Neural crest cell (in vitro differentiated cells): ENCODE measurements around the gene SNTA1. TPM values are rescaled to one million over a fixed set of nuclear protein-coding genes. Genes with fewer than 3 reads are reported as not detected.

Source experiments
- DNase-seq: peaks from one replicate; pipeline ENCODE4 v3.0.0; 2021; ENCODE audit warnings: low read depth, mixed read lengths, low spot score
- H3K27ac Mint-ChIP-seq: one replicate; pipeline ENCODE4 v1.8.0; 2021; ENCODE audit warnings: mild to moderate bottlenecking, mixed read lengths; ENCODE audit not compliant: unreplicated experiment
- H3K27me3 Mint-ChIP-seq: 2 replicates; pipeline ENCODE4 v1.8.0; 2021; ENCODE audit warnings: low read depth, mild to moderate bottlenecking, mixed read lengths
- H3K36me3 Mint-ChIP-seq: 2 replicates; pipeline ENCODE4 v1.8.0; 2021; ENCODE audit warnings: low read depth, mild to moderate bottlenecking, mixed read lengths
- H3K4me1 Mint-ChIP-seq: 2 replicates; pipeline ENCODE4 v1.8.0; 2021; ENCODE audit warnings: mixed read lengths
- H3K4me3 Mint-ChIP-seq: one replicate; pipeline ENCODE4 v1.8.0; 2021; ENCODE audit warnings: mild to moderate bottlenecking, mixed read lengths
- H3K9me3 Mint-ChIP-seq: 2 replicates; pipeline ENCODE4 v1.8.0; 2021; ENCODE audit warnings: mixed read lengths
- CTCF ChIP-seq: fragments of 200-600 bp; sonication (generic); conservative IDR thresholded peaks from 2 replicates; pipeline ENCODE4 v1.5.0; 2021; ENCODE audit warnings: antibody characterized with exemption, mild to moderate bottlenecking
- total RNA-seq: library from RNA; stranded (reverse); gene quantifications from 2 replicates; pipeline ENCODE4 v1.2.1, GENCODE V29; 2021

SNTA1 gene
- total RNA-seq, 1 donor from 2014 or later, result 9.4 TPM

DNA sequence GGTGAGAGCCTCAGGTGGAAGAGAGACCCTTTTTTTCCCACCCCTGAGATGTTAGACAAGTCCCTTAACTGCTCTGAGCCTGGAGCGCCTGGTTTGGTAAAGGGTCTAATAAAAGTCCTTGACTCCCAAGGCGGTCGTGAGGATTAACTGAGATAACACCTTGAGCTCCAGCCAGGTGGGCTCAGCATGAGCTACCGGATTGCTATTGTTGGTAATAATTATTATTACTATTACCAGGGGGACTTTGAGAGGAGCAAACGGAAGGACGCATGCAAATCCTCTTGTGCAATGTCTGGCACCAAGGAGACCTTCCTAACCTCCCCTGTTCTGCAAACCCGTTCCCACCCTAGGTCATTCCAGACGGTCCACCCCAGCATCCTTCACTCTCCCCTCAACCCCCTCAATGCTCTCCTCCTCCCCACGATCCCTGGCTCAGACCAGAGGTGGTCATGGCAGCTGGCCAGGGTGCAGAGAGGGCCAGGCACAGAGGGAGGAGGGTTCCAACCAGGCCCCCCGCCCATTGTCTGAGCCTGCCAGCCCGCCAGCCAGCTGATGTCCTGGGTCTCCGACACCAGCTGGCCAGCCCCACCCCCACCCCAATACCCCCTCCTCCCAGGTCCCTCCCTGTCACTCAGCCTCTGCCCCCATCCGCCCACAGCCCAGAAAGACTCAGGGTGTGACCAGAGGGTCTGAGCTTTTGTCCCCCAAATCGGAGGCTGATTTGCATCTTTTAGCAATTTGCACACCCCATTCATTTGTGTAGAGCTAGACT, 32.0 kb upstream of the SNTA1 start:
- no peak overlapping the region for H3K27ac Mint-ChIP-seq
- no peak for DNase-seq

DNA sequence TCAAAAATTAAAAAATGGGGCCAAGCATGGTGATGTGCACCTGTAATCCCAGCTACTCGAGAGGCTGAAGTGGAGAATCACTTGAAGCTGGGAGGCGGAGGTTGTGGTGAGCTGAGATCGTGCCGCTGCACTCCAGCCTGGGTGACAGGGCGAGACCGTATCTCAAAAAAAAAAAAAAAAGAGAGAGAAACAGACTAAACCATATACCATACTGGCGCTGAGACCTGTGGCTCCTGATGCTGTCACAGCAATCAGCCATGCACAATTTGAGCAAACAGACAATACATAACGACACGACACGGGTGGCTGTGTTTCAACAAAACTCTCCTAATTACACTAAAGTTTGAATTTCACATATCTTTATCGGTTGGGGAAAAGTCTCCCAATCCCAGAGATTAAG, 31.4 kb upstream of the SNTA1 start:
- no peaks in the 10 kb centered on the region for H3K36me3 Mint-ChIP-seq
- no peak for DNase-seq
- H3K4me3 Mint-ChIP-seq, result no peak overlapping the region
- peaks cover 8% of the 10 kb centered on the region for H3K27me3 Mint-ChIP-seq
- no peaks in the 10 kb centered on the region for H3K9me3 Mint-ChIP-seq
- H3K4me1 Mint-ChIP-seq, result peaks cover 17% of the 10 kb centered on the region
- no peak for TF ChIP-seq CTCF
- no peak overlapping the region for H3K27ac Mint-ChIP-seq

More for the DNA sequence above, 32.0 kb upstream of the SNTA1 start:
- Mint-ChIP-seq H3K4me1 (peaks cover 17% of the 10 kb centered on the region), H3K9me3 (no peaks in the 10 kb centered on the region), H3K27me3 (peaks cover 8% of the 10 kb centered on the region), H3K4me3 (no peak overlapping the region), H3K36me3 (no peaks in the 10 kb centered on the region)
- no peak for TF ChIP-seq CTCF

DNA sequence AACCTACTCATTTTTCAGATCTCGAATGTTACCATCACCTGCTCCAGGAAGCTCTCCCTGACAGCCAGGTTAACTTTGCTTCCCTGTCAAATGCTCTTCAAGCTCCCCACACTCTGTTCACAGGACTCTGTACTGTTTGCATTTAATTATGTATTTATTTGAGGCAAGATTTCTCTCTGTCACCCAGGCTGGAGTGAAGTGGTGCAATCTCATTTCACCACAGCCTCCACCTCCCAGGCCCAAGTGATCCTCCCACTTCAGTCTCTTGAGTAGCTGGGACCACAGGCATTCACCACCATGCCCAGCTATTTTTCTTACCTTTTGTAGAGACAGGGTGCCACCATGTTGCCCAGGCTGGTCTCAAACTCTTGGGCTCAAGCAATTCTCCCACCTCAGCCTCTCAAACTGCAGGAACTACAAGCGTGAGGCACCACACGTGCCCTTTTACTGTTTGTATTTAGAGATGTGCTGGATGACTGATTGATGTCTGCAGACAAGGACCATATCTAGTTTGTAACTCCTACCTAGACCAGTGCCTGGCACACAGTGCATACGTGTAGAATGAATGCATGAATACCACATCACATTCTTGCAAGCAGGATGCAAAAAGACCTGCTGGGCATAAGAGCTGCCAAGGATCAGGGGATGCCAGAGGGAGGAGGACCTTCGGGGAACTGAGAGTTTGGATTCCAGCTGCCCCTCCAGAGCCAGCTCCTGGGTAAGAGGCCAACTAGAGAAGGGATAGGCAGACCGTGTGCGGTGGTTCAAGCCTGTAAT, 30.7 kb upstream of the SNTA1 start:
- H3K4me1 Mint-ChIP-seq, result peaks cover 17% of the 10 kb centered on the region
- no peaks in the 10 kb centered on the region for H3K36me3 Mint-ChIP-seq
- no peak overlapping the region for H3K4me3 Mint-ChIP-seq
- H3K9me3 Mint-ChIP-seq, result no peaks in the 10 kb centered on the region
- TF ChIP-seq CTCF, result no peak
- peaks cover 8% of the 10 kb centered on the region for H3K27me3 Mint-ChIP-seq
- H3K27ac Mint-ChIP-seq, result no peak overlapping the region
- DNase-seq, result no peak

DNA sequence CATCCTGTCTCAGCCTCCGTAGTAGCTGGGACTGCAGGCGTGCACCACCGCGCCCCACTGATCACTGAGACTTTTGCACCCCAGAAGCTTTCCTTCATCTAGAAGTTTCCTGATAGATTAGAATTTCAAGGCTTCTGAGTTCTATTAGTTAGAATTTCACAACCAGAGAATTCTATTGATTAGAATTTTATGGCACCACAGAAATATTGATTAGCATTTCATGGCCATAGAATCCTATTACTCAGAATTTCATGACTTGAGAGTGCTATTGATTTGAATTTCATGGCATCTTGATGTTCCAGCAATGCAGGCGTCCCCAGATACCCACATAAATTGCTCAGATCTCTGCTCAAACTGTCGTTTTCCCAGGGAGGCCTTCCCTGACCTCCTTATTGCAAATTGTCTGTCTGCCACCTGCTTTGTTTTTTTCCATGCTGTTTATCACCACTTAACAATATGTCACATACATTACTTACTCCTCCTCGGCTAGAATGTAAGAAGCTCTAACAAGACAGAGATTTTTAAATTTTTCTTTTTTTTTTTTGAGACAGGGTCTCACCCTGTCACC, 29.4 kb upstream of the SNTA1 start:
- Mint-ChIP-seq H3K36me3 (no peaks in the 10 kb centered on the region), H3K27me3 (peaks cover 8% of the 10 kb centered on the region), H3K27ac (no peak overlapping the region), H3K9me3 (no peaks in the 10 kb centered on the region), H3K4me1 (peaks cover 17% of the 10 kb centered on the region), H3K4me3 (no peak overlapping the region)
- TF ChIP-seq CTCF, result no peak
- no peak for DNase-seq

DNA sequence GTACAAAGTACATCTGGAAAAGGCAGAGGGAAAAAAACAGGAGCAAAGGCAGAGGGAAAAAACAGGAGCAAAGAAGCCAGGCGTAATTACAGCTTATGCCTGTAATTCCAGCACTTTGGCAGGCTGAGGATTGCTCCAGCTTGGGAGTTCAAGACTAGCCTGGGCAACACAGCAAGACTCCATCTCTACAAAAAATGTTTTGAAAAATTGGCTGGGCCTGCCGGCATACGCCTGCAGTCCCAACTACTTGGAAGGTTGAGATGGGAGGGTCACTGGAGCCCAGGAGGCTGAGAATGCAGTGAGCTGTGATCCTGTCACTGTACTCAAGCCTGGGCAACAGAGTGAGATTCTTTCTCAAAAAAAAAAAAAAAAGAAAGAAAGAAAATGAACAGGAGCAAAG, 27.3 kb upstream of the SNTA1 start:
- no peak overlapping the region for H3K4me3 Mint-ChIP-seq
- no peak for TF ChIP-seq CTCF
- peaks cover 4% of the 10 kb centered on the region for H3K27me3 Mint-ChIP-seq
- H3K9me3 Mint-ChIP-seq, result no peaks in the 10 kb centered on the region
- peaks cover 16% of the 10 kb centered on the region for H3K4me1 Mint-ChIP-seq
- no peak for DNase-seq
- no peaks in the 10 kb centered on the region for H3K36me3 Mint-ChIP-seq
- no peak overlapping the region for H3K27ac Mint-ChIP-seq
